ENCODE measurements around the gene PAFAH1B2. TPM values are rescaled to one million over a fixed set of nuclear protein-coding genes. Genes with fewer than 3 reads are reported as not detected.

PAFAH1B2 gene
- total RNA-seq, 4 donors from 2014 or later, result 58.0 to 67.5 (median 63.3) TPM

DNA sequence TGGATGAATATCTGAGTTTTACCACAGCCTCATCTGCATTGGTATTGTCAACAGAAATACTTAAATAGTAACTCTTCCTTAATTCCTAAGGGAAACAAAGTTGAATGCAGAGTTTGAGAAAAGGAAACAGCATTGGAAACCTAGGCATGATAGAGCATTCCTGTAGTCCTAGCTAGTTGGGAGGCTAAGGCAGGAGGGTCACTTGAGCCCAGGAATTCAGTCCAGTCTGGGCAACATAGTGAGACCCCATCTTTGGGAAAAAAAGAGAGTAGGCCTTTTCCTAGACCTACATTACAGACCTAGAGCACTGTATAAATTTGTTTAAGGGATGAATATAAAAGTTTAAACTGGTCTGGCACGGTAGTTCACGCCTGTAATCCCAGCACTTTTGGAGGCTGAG is 13.4 kb downstream of the PAFAH1B2 start:
- Histone ChIP-seq H3K9me3 (no peaks in the 10 kb centered on the region), H3K4me1 (no peaks in the 10 kb centered on the region), H3K4me3 (no peak overlapping the region), H3K36me3 (peaks cover 43% of the 10 kb centered on the region), H3K27me3 (no peaks in the 10 kb centered on the region), H3K27ac (no peak overlapping the region)
- TF ChIP-seq POLR2A (IDR thresholded peaks at IDR 0.05) (no peak), EP300 (IDR thresholded peaks at IDR 0.05) (no peak), POLR2AphosphoS5 (IDR thresholded peaks at IDR 0.05) (no peak)
- TF ChIP-seq, protein P1, sequence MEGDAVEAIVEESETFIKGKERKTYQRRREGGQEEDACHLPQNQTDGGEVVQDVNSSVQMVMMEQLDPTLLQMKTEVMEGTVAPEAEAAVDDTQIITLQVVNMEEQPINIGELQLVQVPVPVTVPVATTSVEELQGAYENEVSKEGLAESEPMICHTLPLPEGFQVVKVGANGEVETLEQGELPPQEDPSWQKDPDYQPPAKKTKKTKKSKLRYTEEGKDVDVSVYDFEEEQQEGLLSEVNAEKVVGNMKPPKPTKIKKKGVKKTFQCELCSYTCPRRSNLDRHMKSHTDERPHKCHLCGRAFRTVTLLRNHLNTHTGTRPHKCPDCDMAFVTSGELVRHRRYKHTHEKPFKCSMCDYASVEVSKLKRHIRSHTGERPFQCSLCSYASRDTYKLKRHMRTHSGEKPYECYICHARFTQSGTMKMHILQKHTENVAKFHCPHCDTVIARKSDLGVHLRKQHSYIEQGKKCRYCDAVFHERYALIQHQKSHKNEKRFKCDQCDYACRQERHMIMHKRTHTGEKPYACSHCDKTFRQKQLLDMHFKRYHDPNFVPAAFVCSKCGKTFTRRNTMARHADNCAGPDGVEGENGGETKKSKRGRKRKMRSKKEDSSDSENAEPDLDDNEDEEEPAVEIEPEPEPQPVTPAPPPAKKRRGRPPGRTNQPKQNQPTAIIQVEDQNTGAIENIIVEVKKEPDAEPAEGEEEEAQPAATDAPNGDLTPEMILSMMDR (IDR thresholded peaks at IDR 0.05), result no peak
- no peak for DNase-seq (ENCODE audit: low spot score in 2 of 2)
- 88% methylated on average over 2 of the region's 2 CpGs for WGBS

DNA sequence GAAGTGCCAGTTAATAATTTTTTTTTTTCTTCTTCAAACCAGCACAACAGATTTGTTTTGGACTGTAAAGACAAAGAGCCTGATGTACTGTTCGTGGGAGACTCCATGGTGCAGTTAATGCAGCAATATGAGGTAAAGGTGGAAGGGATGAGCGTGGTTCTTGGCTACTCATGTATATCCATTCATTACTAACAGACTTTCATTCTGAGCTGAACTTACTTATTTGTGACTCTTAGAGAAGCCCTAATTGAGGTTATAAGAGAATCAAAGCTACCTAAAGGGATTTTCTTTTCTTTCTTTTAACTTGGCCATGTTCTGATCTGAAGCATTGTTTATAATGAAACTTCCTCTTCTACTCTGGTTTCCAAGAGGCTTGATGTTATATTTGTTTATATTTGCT is 15.8 kb downstream of the PAFAH1B2 start:
- H3K27me3 ChIP-seq, result no peaks in the 10 kb centered on the region
- no peak for TF ChIP-seq EP300 (IDR thresholded peaks at IDR 0.05)
- no peak for TF ChIP-seq POLR2AphosphoS5 (IDR thresholded peaks at IDR 0.05)
- no peak for TF ChIP-seq POLR2A (IDR thresholded peaks at IDR 0.05)
- TF ChIP-seq, protein P1 (IDR thresholded peaks at IDR 0.05), result no peak
- H3K9me3 ChIP-seq, result no peaks in the 10 kb centered on the region
- H3K4me1 ChIP-seq, result no peaks in the 10 kb centered on the region
- no peak overlapping the region for H3K4me3 ChIP-seq
- H3K27ac ChIP-seq, result no peak overlapping the region
- 83% methylated on average over 2 of the region's 2 CpGs for WGBS
- DNase-seq (ENCODE audit: low spot score in 2 of 2), result no peak
- H3K36me3 ChIP-seq, result peaks cover 59% of the 10 kb centered on the region

DNA sequence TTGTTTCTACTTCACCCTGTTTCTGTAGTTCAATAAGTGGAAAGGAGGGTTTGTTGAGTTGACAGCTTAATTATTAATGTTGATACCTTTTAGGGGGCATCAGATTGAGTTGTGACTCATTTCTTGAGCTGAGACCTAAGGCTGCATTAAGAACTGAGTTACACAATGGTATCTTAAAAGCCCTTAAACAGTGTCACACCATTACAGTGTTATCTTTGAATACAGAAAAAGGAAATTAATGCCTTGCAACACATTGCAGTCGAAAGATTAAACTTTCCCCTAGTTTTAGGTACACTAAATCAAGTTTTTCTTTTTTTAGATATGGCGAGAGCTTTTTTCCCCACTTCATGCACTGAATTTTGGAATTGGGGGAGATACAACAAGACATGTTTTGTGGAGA is 16.7 kb downstream of the PAFAH1B2 start:
- Histone ChIP-seq H3K9me3 (no peaks in the 10 kb centered on the region), H3K27ac (no peak overlapping the region), H3K4me3 (no peak overlapping the region), H3K27me3 (no peaks in the 10 kb centered on the region), H3K4me1 (no peaks in the 10 kb centered on the region), H3K36me3 (peaks cover 68% of the 10 kb centered on the region)
- no peak for DNase-seq (ENCODE audit: low spot score in 2 of 2)
- WGBS, result 79% methylated on average over 2 of the region's 2 CpGs
- TF ChIP-seq POLR2A (IDR thresholded peaks at IDR 0.05) (no peak), EP300 (IDR thresholded peaks at IDR 0.05) (no peak), POLR2AphosphoS5 (IDR thresholded peaks at IDR 0.05) (no peak)
- TF ChIP-seq, protein P1 (IDR thresholded peaks at IDR 0.05), result no peak

DNA sequence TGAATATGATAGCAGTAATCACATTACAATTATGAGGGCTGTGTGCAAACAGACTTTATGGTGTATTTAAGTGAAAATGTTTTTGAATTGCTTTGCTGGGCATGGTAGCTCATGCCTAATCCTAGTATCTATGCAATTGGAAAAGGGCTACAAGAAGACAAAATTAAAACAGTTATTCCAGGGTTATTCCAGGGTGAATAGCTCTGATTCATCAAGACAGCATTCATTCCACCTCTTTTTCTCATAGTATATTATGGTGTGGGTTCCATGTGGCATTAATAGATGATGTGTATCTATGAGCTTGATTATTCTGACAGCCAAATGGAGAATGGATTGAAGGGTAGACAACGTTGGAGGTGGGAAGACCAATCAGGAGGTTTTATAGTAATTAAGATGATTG is 22.4 kb downstream of the PAFAH1B2 start:
- no peak for DNase-seq (ENCODE audit: low spot score in 2 of 2)
- Histone ChIP-seq H3K4me1 (peaks cover 7% of the 10 kb centered on the region), H3K4me3 (no peak overlapping the region), H3K36me3 (peaks cover 85% of the 10 kb centered on the region), H3K9me3 (no peaks in the 10 kb centered on the region), H3K27me3 (no peaks in the 10 kb centered on the region), H3K27ac (no peak overlapping the region)
- WGBS, result 64% methylated on average over 1 of the region's 1 CpG
- TF ChIP-seq, protein P1 (IDR thresholded peaks at IDR 0.05), result no peak
- TF ChIP-seq POLR2AphosphoS5 (IDR thresholded peaks at IDR 0.05) (no peak), EP300 (IDR thresholded peaks at IDR 0.05) (no peak), POLR2A (IDR thresholded peaks at IDR 0.05) (no peak)

GRCh38 chr11:117169736-117170135 is 25.6 kb downstream of the PAFAH1B2 start:
- Histone ChIP-seq H3K27ac (no peak overlapping the region), H3K27me3 (no peaks in the 10 kb centered on the region), H3K9me3 (no peaks in the 10 kb centered on the region), H3K4me3 (no peak overlapping the region), H3K4me1 (peaks cover 7% of the 10 kb centered on the region), H3K36me3 (peaks cover 53% of the 10 kb centered on the region)
- TF ChIP-seq EP300 (IDR thresholded peaks at IDR 0.05) (no peak), POLR2A (IDR thresholded peaks at IDR 0.05) (no peak)
- DNase-seq (ENCODE audit: low spot score in 2 of 2), result no peak
- 94% methylated on average over 2 of the region's 2 CpGs for WGBS

- no peak for DNase-seq (ENCODE audit: low spot score in 2 of 2)
- Histone ChIP-seq H3K4me1 (peaks cover 7% of the 10 kb centered on the region), H3K9me3 (no peaks in the 10 kb centered on the region), H3K27me3 (no peaks in the 10 kb centered on the region), H3K27ac (no peak overlapping the region), H3K36me3 (peaks cover 48% of the 10 kb centered on the region), H3K4me3 (no peak overlapping the region)
- TF ChIP-seq EP300 (IDR thresholded peaks at IDR 0.05) (no peak), POLR2A (IDR thresholded peaks at IDR 0.05) (no peak), POLR2AphosphoS5 (IDR thresholded peaks at IDR 0.05) (no peak)
- TF ChIP-seq, protein P1 (IDR thresholded peaks at IDR 0.05), result no peak
- WGBS, result 86% methylated on average over 9 of the region's 9 CpGs
These were observed 26.1 kb downstream of the PAFAH1B2 start for GRCh38 chr11:117170210-117170609.

Measured in suprapubic skin (tissue), 4 donors.